Keratinocyte (primary cell): ENCODE measurements around the gene CACNA1H. TPM values are rescaled to one million over a fixed set of nuclear protein-coding genes. Genes with fewer than 3 reads are reported as not detected.

Experiments
- DNase-seq: peaks from one replicate; pipeline ENCODE4 v3.0.0-alpha.2; 2011; ENCODE audit warnings: low read depth, missing footprints, low spot score
- FAIRE-seq: peaks from 2 replicates; lab custom pipeline; 2011; peaks lifted over from hg19 to GRCh38; lab: Jason Lieb, UNC
- H2AFZ ChIP-seq: 2 replicates; pipeline ENCODE4 v1.6.0; 2012; ENCODE audit warnings: low read length, control low read depth, inconsistent platforms; ENCODE audit not compliant: control insufficient read depth
- H3K27ac ChIP-seq: 2 replicates; pipeline ENCODE4 v1.5.1; 2011; ENCODE audit warnings: low read length; ENCODE audit not compliant: control insufficient read depth, insufficient read depth
- H3K27me3 ChIP-seq: 3 replicates; pipeline ENCODE4 v1.6.0; 2011; ENCODE audit warnings: low read length; ENCODE audit not compliant: control insufficient read depth, insufficient read depth; ENCODE audit errors: extremely low read depth
- H3K36me3 ChIP-seq, 2 experiments: 2 replicates in 1 of 2; 3 replicates in 1 of 2; pipeline ENCODE4 v1.5.1; 2011; ENCODE audit warnings: low read length in 2 of 2, mild to moderate bottlenecking in 1 of 2; ENCODE audit not compliant: control insufficient read depth in 2 of 2, insufficient read depth in 2 of 2; ENCODE audit errors: extremely low read depth in 1 of 2
- H3K4me1 ChIP-seq: 3 replicates; pipeline ENCODE4 v1.5.1; 2011; ENCODE audit warnings: low read length; ENCODE audit not compliant: control insufficient read depth, insufficient read depth; ENCODE audit errors: extremely low read depth
- H3K4me2 ChIP-seq: 3 replicates; pipeline ENCODE4 v1.6.0; 2011; ENCODE audit warnings: low read depth, low read length; ENCODE audit not compliant: control insufficient read depth, insufficient read depth; ENCODE audit errors: extremely low read depth
- H3K4me3 ChIP-seq, 3 experiments: fragments of 200-600 bp in 1 of 3; sonication (generic) in 1 of 3; 2 replicates in 2 of 3; 3 replicates in 1 of 3; pipeline ENCODE4 v1.5.1; 2011 to 2016; ENCODE audit warnings: low read length in 3 of 3, mild to moderate bottlenecking in 3 of 3, control low read depth in 2 of 3, inconsistent platforms in 1 of 3, low read depth in 1 of 3, mixed read lengths in 1 of 3, mixed run types in 1 of 3, moderate library complexity in 1 of 3; ENCODE audit not compliant: control insufficient read depth in 2 of 3, insufficient read depth in 2 of 3; ENCODE audit errors: extremely low read depth in 1 of 3
- H3K79me2 ChIP-seq: 2 replicates; pipeline ENCODE4 v1.6.0; 2012; ENCODE audit warnings: low read length; ENCODE audit not compliant: control insufficient read depth, insufficient read depth
- H3K9ac ChIP-seq: 3 replicates; pipeline ENCODE4 v1.6.0; 2011; ENCODE audit warnings: low read length; ENCODE audit not compliant: control insufficient read depth, insufficient read depth; ENCODE audit errors: extremely low read depth
- H3K9me1 ChIP-seq: 3 replicates; pipeline ENCODE4 v1.6.0; 2011; ENCODE audit warnings: low read length; ENCODE audit not compliant: control insufficient read depth, insufficient read depth; ENCODE audit errors: extremely low read depth
- H3K9me3 ChIP-seq: 2 replicates; pipeline ENCODE4 v1.5.1; 2012; ENCODE audit warnings: low read depth, low read length; ENCODE audit not compliant: control insufficient read depth
- H4K20me1 ChIP-seq: 3 replicates; pipeline ENCODE4 v1.6.0; 2011; ENCODE audit warnings: low read length; ENCODE audit not compliant: control insufficient read depth, insufficient read depth; ENCODE audit errors: extremely low read depth
- EZH2 ChIP-seq: IDR thresholded peaks from one replicate; pipeline ENCODE4 v1.6.1; 2012; ENCODE audit warnings: inconsistent platforms, mild to moderate bottlenecking, low read length, moderate library complexity
- dilution Hi-C: fragments of 300-500 bp; cut with MboI; formaldehyde crosslinking; loops from one replicate; pipeline ENCODE4 v1.7.0; 2020; ENCODE audit warnings: low sequenced_read_pairs; ENCODE audit not compliant: extremely low pct_ligation_motif_present
- polyA plus RNA-seq, 5 experiments: library from polyadenylated mRNA; depleted of rRNA in 3 of 5; stranded (reverse) in 3 of 5; stranded (forward) in 1 of 5; unstranded in 1 of 5; fragments of >200 nt; gene quantifications; 1 replicate in 1 of 5; 2 replicates in 3 of 5; 3 replicates in 1 of 5; pipeline versions ENCODE4 v1.2.1 to v1.2.3, GENCODE V29; 2011 to 2012; ENCODE audit warnings: missing spikeins in 2 of 5, low read depth in 1 of 5, low replicate concordance in 1 of 5
- TF ChIP-seq, protein P1 (sequence below), 3 experiments: IDR thresholded peaks in 1 of 3; conservative IDR thresholded peaks in 1 of 3; optimal IDR thresholded peaks in 1 of 3; 2 replicates in 2 of 3; 3 replicates in 1 of 3; pipeline versions ENCODE3 to v1.5.1; 2011; ENCODE audit warnings: low read length in 3 of 3, mild to moderate bottlenecking in 3 of 3, moderate library complexity in 2 of 3, control low read depth in 1 of 3, inconsistent platforms in 1 of 3; ENCODE audit not compliant: insufficient read depth in 2 of 3; ENCODE audit errors: extremely low read depth in 1 of 3

CACNA1H gene
- polyA plus RNA-seq, 1 donor (not counting 4 experiments of a cell fraction or from before 2014, with no cell fraction given), result not detected

DNA sequence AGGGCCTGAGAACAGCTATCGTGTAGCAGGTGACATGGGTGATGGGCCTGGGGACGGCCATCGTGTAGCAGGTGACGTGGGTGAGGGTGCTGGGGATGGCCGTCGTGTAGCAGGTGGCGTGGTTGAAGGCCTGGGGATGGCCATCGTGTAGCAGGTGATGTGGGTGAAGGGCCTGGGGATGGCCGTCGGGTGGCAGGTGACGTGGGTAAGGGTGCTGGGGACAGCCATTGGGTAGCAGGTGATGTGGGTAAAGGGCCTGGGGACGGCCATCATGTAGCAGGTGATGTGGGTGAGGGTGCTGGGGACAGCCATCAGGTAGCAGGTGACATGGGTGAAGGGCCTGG is 118.4 kb downstream of the CACNA1H start:
- Histone ChIP-seq H3K79me2 (no peaks in the 10 kb centered on the region), H3K4me2 (no peak overlapping the region), H4K20me1 (no peaks in the 10 kb centered on the region), H3K27me3 (no peaks in the 10 kb centered on the region), H3K27ac (no peak overlapping the region), H3K9ac (no peak overlapping the region), H3K4me1 (no peaks in the 10 kb centered on the region), H2AFZ (no peak overlapping the region), H3K9me3 (no peaks in the 10 kb centered on the region), H3K9me1 (no peaks in the 10 kb centered on the region), H3K4me3 (no peak overlapping the region), H3K36me3 (no peaks in the 10 kb centered on the region)
- dilution Hi-C loops, result no loop called here
- DNase-seq (no peak), FAIRE-seq (no peak)
- TF ChIP-seq, protein P1, sequence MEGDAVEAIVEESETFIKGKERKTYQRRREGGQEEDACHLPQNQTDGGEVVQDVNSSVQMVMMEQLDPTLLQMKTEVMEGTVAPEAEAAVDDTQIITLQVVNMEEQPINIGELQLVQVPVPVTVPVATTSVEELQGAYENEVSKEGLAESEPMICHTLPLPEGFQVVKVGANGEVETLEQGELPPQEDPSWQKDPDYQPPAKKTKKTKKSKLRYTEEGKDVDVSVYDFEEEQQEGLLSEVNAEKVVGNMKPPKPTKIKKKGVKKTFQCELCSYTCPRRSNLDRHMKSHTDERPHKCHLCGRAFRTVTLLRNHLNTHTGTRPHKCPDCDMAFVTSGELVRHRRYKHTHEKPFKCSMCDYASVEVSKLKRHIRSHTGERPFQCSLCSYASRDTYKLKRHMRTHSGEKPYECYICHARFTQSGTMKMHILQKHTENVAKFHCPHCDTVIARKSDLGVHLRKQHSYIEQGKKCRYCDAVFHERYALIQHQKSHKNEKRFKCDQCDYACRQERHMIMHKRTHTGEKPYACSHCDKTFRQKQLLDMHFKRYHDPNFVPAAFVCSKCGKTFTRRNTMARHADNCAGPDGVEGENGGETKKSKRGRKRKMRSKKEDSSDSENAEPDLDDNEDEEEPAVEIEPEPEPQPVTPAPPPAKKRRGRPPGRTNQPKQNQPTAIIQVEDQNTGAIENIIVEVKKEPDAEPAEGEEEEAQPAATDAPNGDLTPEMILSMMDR (optimal IDR thresholded peaks at IDR 0.05 in 1 of 3, IDR thresholded peaks at IDR 0.05 in 1 of 3, conservative IDR thresholded peaks at IDR 0.05 in 1 of 3; ENCODE audit: extremely low read depth in 1 of 3, insufficient read depth in 2 of 3, low read length in 3 of 3), result no peak
- TF ChIP-seq EZH2, result no peak

Other genes with a start within 250 kb of the CACNA1H start
- gene LMF1, start 182.1 kb upstream of the CACNA1H start, polyA plus RNA-seq, result 3.1 to 6.3 TPM (median 4.2 TPM) in 3 replicates
- gene SOX8, start 171.3 kb upstream of the CACNA1H start, polyA plus RNA-seq, result 0.03 to 0.09 TPM in 2 of 3 replicates, not detected in the other
- gene SSTR5, start 80.4 kb upstream of the CACNA1H start, polyA plus RNA-seq, result not detected in 3 replicates
- not detected in 3 replicates for gene C1QTNF8, start 56.9 kb upstream of the CACNA1H start, polyA plus RNA-seq
- not detected in 3 replicates for gene TPSG1, start 72.2 kb downstream of the CACNA1H start, polyA plus RNA-seq
- not detected in 3 replicates for gene TPSB2, start 77.1 kb downstream of the CACNA1H start, polyA plus RNA-seq
- not detected in 3 replicates for gene TPSAB1, start 87.6 kb downstream of the CACNA1H start, polyA plus RNA-seq
- gene TPSD1, start 103.0 kb downstream of the CACNA1H start, polyA plus RNA-seq, result not detected in 3 replicates
- gene UBE2I, start 156.5 kb downstream of the CACNA1H start, polyA plus RNA-seq, result 72.8 to 157 TPM (median 139 TPM) in 3 replicates
- gene BAIAP3, start 180.5 kb downstream of the CACNA1H start, polyA plus RNA-seq, result 0.09 to 0.10 TPM in 2 of 3 replicates, not detected in the other
- 33.0 to 49.0 TPM (median 40.8 TPM) in 3 replicates for gene TSR3, start 198.8 kb downstream of the CACNA1H start, polyA plus RNA-seq
- gene GNPTG, start 198.8 kb downstream of the CACNA1H start, polyA plus RNA-seq, result 30.9 to 68.7 TPM (median 30.9 TPM) in 3 replicates